Upper lobe of left lung (tissue), 4 donors: Measurements from ENCODE around the gene CEP164.

Experiments
- EP300 ChIP-seq, 4 donors: sonication (generic); formaldehyde crosslinking; IDR thresholded peaks; one replicate each; pipeline ENCODE4 v1.5.1; 2017; ENCODE audit warnings: antibody characterized with exemption in 4 of 4, control low read depth in 2 of 4
- POLR2A ChIP-seq, 4 donors: fragments of 450-650 bp; IDR thresholded peaks; one replicate each; pipeline ENCODE4 v1.5.1; 2016 to 2017; ENCODE audit warnings: antibody characterized with exemption in 4 of 4, mild to moderate bottlenecking in 2 of 4
- POLR2AphosphoS5 ChIP-seq, 2 donors: sonication (generic); formaldehyde crosslinking; IDR thresholded peaks; one replicate each; pipeline ENCODE4 v1.5.1; 2017; ENCODE audit warnings: antibody characterized with exemption in 2 of 2
- TF ChIP-seq, protein P1 (sequence below), 6 experiments: fragments of 450-650 bp in 4 of 6; fragments of 200-600 bp in 2 of 6; sonication (generic) in 2 of 6; IDR thresholded peaks; one replicate each; pipeline ENCODE4 v1.5.1; 2016 to 2019; ENCODE audit warnings: antibody characterized with exemption in 6 of 6

GRCh38 chr11:117279711-117280376 is 47.8 kb upstream of the CEP164 start:
- TF ChIP-seq, protein P1, sequence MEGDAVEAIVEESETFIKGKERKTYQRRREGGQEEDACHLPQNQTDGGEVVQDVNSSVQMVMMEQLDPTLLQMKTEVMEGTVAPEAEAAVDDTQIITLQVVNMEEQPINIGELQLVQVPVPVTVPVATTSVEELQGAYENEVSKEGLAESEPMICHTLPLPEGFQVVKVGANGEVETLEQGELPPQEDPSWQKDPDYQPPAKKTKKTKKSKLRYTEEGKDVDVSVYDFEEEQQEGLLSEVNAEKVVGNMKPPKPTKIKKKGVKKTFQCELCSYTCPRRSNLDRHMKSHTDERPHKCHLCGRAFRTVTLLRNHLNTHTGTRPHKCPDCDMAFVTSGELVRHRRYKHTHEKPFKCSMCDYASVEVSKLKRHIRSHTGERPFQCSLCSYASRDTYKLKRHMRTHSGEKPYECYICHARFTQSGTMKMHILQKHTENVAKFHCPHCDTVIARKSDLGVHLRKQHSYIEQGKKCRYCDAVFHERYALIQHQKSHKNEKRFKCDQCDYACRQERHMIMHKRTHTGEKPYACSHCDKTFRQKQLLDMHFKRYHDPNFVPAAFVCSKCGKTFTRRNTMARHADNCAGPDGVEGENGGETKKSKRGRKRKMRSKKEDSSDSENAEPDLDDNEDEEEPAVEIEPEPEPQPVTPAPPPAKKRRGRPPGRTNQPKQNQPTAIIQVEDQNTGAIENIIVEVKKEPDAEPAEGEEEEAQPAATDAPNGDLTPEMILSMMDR (IDR thresholded peaks at IDR 0.05), result no peak
- TF ChIP-seq POLR2A (IDR thresholded peaks at IDR 0.05) (no peak), POLR2AphosphoS5 (IDR thresholded peaks at IDR 0.05) (no peak), EP300 (IDR thresholded peaks at IDR 0.05) (no peak)
